Melanocyte of skin (primary cell): ENCODE measurements around the gene CENPS. TPM values are rescaled to one million over a fixed set of nuclear protein-coding genes. Genes with fewer than 3 reads are reported as not detected.

Experiments used
- total RNA-seq, 2 donors: library from RNA; depleted of rRNA; stranded (reverse); fragments of >200 nt; gene quantifications; 2 replicates each; pipeline ENCODE4 v1.2.3, GENCODE V29; 2012

Gene CENPS
- 10 to 100 TPM; 13.8 to 23.3 TPM for total RNA-seq

DNA sequence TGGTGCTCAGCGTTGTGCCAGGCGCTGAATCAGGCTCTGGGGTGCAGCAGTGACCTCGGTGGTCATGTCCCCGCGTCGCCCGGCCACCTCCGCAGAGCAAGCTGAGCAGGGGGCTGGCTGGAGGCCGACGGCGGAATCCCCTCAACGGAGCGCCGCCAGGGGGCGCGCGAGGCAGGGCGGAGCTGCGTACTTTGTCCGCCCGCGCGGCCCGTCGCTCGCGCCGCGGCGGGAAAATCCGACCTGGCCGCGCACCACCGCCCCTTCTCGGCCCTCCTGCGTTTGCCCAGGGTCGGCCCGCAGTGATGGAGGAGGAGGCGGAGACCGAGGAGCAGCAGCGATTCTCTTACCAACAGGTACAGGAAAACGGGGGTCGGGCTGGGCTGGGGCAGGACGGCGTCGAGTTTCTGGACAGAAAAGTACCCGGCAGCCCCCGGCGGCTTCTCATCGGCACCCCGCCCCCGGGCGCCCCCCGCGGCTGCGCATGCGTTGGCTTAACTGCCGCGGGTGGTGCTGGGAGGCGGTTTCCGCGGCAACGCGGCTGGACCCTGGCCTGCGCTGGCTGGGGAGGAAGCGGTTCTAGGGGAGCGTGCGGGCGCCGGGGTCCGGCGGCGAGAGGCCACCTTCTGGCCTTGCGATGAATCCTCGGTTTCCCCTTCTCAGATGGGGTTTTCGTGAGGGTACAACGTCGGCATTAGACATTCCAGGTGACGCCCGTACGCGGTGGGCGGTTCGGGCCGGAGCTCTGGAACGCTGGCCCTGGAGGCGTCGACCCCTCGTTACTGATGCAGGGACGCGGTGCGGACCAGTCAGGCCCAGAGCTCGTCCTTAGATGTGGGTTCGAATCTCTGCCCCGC, at the start of gene CENPS:
Gene CENPS, plus strand, starts transcription at position 218 of the 854 bp plus-strand sequence. Its CDS starts 85 bp downstream, at position 303.

DNA sequence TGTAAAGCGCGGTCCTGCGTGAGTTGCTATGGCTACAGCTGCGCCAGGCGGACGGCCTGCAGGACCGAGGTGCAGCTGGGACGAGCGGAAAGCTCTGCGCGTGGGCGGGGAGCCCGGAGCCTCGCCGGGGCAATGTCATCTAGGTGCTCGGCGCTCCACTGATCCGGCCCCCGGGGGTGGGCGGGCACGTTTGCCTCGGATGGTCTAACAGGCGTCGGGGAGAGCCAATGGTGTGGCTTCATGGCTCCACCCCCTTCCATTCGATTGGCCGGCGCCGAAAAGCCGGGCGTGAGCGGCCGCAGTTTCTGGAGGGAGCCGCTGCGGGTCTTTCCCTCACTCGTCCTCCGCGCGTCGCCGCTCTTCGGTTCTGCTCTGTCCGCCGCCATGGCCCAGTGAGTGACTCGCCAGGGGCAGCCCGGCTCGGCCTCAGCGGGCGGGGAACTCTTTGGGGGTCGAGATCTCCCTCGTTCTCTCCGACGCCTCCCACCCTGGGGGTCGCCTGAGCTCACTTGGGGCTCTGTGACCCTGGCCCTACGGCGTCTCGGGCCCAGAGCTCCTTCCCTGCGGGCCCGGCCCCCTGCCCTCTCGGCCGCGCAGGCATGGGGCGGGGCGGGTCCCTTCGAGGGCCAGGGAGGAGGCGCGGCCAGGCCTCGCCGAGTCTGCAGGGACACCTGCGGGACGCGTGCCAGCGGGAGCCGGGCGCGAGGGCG, 31.3 kb upstream of the CENPS start, which contains the start of gene PGD:
Gene PGD, plus strand, starts transcription at position 331 of the 710 bp plus-strand sequence. Its CDS starts 54 bp downstream, at position 385.

GRCh38 chr1:10449751-10450150, 19.5 kb downstream of the CENPS start, which contains the start of gene CORT:
Gene CORT, plus strand, starts transcription at chr1:10450031. Its CDS starts 193 bp downstream, at chr1:10450224.

GRCh38 chr1:10472220-10473144, 42.2 kb downstream of the CENPS start, which contains the start of gene DFFA:
Gene DFFA, minus strand, starts transcription at chr1:10472529. Its CDS starts 71 bp downstream, at chr1:10472458.

DNA sequence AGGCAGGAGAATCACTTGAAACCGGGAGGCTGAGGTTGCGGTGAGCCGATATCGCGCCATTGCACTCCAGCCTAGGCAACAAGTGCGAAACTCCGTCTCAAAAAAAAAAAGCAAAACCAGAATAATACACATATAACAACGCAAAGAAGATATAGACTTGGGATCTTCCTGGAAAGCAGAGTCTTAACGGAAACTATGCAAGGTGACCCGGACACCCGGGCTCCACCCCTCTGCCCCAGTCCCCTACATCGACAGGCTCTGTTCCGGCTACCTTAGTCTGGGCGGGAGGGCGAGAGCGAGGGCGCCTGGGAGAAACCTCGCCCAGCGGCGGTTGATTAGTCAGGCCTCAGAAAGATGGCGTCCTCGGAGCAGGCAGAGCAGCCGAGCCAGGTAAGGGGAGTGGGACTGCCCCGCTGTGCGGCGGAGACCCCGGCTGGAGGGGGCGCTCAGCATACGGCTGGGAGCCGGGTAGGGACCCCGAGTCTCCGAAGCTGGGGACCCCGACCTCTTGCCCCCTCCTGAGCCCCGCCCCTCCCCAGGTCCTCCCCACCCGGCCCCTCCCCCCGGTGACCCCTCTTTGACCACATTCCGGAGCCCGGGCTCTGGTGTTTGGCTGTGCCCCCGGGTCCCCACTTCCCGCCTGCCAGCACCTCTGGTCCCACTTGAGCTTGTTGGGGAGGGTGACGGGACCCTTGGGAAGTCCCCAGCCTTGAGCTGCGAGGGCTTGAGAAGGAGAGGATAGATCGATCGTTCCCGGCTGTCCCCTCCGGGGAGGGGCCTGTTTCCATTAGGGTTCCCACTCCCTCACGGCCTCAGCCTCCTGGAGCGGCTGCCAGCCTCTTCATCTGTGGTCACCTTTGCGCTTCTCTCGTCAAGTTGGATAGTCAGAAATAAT, 44.6 kb downstream of the CENPS start, which contains the start of gene PEX14:
Gene PEX14, plus strand, starts transcription at position 338 of the 895 bp plus-strand sequence. Its CDS starts 17 bp downstream, at position 355.

Other genes with a start within 250 kb of the CENPS start
- 10 to 100 TPM; 20.6 to 29.6 TPM for gene KIF1B, start 219.9 kb upstream of the CENPS start, total RNA-seq
- 100 to 1,000 TPM in 1 of 2 donors, 10 to 100 TPM in 1; 65.7 to 154 TPM for gene PGD, start 31.4 kb upstream of the CENPS start, total RNA-seq
- gene CORT, start 19.6 kb downstream of the CENPS start, total RNA-seq: under 1 TPM; 0.33 to 0.34 TPM
- 10 to 100 TPM; 22.4 to 38.3 TPM for gene DFFA, start 42.1 kb downstream of the CENPS start, total RNA-seq
- gene PEX14, start 44.5 kb downstream of the CENPS start, total RNA-seq: 10 to 100 TPM; 18.2 to 24.6 TPM